GM19351 (cell line): ENCODE data around the gene INPP5B.

ENCODE experiments used
- ATAC-seq: cut with Tn5 transposase; IDR thresholded peaks from one replicate; pipeline ENCODE4 v1.9.1; 2021; ENCODE audit warnings: mild to moderate bottlenecking, moderate library complexity; ENCODE audit not compliant: unreplicated experiment

The INPP5B gene

DNA sequence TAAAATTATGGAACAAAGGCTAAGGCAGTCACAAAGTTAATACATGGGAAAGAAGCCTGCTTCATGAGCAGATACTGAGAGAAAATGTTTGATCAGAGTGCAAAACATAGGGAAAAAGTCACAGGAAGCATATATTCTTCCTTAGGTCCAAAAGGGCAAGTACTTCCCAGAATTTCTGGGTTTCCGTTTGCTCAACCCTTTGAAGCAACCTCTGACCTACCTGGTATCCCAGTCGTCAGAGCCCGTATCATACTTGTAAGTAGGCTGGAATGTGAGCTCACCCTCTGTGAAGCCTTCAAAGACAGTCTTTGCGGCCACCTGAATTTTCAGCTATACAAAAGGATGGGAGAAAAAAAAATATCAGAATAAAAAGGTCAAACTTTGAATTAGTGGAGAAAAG lies 67.0 kb downstream of the INPP5B start:
- no peak for ATAC-seq

DNA sequence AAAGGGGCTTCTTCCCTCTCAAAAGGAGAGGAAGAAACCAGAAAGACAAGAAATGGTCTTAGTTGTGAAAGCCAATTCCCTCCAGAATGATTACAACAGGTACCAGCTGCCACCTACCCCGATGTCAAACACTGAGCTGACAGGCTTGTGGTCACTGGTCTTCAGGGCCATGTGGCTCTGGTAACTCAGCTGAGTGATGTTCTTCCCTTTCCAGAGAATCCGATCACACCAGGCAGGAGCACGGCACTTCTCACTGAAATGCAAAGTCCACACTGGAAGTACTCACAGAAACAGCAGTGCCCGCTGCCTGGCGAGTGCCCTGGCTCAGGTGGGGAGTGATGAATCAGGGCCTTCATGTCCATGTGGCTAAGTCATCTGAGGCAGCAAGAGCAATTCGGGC lies 68.8 kb downstream of the INPP5B start:
- no peak for ATAC-seq

DNA sequence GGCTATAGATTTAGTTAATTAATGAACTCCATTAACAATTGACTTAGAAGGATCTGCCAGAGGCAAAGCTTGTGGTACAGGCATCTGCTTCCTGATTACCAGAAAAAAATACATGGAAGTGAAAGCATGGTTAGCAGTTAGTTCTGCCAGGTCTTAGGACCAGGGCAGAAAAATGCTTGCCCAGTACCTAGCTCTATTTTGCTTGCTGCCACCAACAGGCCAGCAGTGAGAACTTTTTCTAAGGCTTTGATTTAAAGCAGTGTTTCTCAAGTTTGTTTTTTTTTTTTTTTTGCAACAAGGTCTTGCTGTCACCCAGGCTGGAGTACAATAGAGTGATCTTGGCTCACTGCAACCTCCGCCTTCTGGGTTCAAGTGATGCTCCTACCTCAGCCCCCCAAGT lies 71.0 kb downstream of the INPP5B start:
- no peak for ATAC-seq

DNA sequence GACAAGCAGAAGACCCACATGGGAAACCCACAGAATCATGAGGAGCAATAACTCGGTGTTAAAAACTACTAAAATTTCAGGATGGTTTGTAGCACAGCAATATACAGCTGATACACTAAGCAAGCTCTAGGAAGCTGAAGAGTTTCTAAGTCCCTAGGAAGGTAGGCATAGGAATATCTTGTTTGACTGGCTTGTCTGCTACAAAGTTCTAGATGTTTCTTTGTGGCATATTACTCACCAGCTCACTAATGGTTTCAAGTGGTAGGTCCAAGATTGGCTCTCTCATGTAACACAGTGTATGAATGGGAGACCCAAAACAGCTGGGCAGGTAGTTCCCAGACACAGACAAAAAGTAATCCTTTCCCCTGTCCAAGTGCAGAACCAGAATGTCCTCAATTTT lies 74.2 kb downstream of the INPP5B start:
- no peak for ATAC-seq

DNA sequence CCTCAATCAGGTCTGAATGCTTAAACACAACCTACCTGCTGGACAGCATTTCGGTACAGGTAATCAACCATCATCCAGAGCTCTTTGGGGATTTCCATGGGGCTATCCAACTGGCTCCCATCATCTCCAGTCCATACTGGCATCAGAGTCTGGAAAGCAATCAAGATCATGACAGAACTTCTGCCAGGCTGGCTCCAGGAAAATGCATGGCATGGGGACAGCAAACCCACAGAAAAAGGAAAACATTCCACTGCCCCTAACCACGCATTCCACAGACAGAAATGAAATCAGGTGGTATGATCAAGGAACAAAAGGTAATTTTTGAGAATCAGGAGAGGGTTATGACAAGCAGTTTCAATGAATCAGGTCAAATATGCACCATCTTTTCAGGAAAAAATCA lies 78.4 kb downstream of the INPP5B start:
- ATAC-seq = no peak

DNA sequence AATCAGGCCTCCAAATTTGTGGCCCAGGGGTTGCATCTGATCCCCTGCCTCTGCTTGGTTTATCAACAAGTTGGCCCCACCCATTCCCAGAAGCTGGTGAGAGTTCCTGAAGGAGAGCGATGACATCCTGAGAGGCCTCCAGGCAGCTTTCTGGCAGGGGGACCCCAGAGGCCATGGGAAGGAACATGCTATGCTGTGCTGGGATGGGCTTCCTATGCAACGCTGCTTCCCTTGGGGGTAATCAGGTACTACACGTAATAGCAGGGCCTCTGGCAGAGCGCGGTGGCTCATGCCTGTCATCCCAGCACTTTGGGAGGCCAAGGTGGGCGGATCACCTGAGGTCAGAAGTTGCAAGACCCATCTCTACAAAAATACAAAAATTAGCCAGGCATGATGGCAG lies 79.1 kb downstream of the INPP5B start:
- no peak for ATAC-seq

DNA sequence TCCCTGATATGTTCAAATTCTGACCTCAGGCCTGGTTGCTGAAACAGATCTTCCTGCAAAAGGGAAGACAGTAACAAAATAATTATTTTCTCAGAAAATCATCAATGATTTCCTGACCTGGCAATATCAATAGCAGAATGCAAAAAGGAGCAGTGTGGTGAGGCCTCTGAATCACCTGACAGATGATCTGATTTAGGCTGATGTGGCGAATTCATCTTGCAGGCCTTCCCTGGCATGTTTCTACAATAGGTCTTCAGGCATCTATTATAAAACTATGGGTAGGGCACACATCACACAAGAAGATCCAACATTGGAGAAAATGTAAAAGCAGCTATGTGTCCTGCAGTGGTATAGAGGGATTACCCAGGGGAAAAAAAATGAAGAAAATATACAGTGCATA lies 80.4 kb downstream of the INPP5B start:
- no peak for ATAC-seq

DNA sequence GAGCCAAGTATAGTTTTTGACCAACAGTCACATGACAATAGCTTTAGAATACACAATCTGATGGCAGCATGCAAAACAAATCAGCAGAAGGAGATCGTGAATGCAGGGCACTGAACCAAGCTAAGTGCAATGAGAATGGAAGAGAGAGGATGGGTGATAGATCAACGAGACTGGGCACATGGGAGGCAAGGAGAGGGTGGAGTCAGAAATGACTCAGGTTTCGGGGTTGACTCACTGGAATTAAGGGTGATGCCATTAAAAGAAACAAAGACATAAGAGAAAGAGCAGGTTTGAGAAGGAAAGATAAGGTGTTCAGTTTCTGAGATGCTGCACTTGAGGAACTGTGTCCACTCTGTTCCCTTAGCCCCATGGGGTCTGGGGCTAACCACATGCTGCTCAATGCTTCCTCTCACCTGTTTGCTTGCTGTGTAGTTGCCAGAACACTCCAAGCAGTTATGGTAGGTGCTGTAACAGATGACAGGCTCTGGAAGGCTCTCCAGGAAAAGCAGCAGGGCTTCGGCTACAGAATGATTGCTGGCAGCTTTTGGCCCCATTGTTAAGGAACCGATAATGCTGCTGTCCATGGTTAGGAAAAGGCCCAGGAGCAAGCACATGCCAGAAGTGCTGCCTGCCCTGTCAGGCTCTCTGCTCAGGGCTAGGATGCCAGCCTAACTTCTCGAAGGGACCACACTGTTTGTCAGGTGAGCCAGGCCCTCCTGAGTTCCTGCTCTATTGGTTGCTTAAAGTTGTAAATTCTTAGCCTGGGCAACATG lies 81.3 kb downstream of the INPP5B start:
- ATAC-seq = no peak

DNA sequence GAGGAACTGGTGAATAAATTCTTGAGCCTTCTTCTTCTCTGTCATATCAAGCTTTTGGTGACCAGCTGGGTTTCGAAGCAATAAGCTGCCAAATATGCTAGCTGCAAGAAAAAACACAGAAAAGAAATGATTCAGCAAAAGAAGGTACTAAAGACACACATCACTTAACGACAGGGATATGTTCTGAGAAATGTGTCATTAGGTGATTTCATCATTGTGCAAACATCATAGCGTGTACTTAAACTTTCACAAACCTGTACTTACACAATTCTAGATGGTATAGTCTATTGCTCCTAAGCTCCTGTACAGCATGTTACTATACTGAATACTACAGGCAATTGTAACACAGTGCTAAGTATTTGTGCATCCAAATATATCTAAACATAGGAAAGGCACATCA lies 84.5 kb downstream of the INPP5B start:
- ATAC-seq = no peak

DNA sequence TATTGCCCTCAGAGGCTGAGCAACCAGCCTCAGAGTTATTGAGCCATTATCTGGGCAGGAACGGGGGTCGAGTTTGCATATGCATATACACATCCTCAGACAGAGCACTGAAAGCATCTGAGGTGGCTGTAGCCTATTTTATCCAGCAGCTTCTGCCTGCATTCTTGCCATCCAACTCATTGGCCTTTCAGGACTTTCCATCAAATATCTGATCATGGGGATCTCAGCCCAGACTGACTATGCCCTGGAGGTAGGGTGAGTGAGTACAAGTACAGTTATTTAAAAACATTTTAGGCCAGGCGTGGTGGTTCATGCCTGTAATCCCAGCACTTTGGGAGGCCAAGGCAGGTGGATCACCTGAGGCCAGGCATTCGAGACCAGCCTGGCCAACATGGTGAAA lies 85.7 kb downstream of the INPP5B start:
- ATAC-seq = no peak

DNA sequence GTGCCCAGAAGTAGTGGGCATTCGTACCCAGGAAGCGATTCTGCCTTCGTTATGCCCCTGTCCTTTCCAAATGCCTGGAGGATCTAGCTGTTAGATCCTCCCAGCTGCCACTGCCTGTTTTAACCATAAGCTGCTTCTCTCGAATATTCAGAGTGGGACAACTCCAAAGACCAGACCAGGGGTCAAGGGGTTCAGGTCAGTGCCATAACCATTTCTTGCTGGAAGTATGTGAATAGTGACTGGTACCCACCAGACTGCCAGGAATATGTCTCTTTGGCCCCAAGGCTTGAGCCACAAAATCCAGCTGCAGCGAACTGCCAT lies 86.5 kb downstream of the INPP5B start:
- ATAC-seq = no peak

DNA sequence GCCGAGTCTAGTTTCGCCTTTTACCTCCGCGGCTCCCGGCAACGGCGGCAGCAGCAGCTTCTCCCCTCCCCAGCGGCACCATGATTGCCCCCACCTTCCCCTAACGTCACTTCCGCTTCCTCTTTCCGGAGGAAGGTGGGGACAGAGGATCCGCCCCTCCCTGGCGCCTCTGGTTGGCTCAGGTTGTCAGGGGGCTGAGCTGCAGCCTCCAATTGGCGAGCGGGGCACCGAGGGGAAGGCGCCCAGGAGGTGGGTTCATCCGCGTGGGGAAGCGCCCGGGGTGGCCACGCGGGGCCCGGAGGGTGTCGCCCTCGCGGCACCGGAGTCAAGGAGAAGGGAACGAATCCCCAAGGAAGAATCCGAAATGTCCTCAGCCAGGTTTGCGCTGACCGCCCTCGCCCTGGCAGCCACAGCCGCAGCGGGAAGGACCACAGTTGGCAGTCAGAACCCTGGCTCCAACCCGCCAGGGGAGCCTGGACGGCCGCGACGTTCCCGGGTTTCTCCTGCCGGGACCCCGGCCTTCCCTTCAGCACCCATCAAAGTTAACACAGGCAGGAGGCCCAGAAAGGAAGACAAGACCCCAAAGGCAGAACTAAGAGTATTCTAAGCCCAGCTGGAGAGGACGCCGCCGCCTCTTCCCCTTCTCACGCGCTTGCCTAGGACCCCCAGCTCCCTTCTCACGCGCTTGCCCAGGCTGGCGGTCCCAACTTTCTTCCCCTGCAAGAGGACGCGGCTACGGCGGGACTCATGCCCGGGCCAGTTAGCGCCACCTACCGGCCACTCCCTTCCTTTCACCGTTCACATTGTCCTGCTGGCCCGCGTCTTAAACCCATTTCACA lies 87.1 kb downstream of the INPP5B start, which contains the start of gene MTF1:
TSS of gene MTF1 (minus strand) at position 86 of the 839 bp plus-strand sequence. CDS start 1,934 bp downstream, outside the sequence.
- peak; percentile 93 for ATAC-seq

DNA sequence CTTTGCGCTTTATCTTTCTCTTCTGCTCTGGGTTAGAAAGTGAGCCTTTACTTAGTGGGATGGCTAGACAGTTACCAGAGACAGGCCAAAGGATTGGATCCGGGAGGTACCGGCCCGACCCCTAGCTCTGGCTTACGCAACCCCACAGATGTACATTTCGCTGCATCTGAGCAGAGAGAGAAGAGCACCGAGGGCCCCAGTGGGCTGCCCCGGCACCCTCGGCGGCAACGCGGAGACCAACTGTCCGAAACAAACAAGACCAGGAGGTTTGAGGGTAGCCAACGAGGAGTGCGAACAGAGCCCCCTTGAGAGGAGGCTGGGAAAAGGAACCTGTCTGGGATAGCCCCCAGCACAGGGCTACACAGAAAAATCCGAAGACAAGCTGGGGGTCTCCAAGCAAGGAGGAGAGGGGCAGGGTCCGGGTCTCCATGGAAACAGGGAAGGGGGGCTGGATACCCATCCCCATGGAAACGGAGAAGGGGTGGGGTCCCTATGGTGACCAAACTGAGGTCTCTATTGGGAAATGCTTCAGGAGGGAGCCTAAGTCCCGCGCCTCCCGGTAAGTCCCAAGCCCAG lies 87.8 kb downstream of the INPP5B start:
- ATAC-seq = peak; percentile 22

DNA sequence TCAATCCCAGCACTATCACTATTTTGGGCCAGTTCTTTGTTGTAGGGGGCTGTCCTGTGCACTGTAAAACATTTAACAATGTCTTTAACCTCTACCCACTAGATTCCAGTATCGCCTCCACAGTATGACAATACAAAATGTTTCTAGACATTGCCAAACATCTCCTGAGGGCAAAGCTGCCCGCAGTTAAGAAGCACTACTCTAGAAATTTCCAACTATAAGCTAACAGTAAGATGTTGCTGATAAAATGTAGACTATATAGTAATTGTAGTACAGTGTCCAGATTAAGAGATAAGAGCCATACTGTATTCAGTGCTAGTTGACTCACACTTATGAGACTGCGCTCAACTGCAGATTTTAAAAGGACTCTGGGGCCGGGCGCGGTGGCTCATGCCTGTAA lies 92.4 kb downstream of the INPP5B start:
- ATAC-seq = no peak

DNA sequence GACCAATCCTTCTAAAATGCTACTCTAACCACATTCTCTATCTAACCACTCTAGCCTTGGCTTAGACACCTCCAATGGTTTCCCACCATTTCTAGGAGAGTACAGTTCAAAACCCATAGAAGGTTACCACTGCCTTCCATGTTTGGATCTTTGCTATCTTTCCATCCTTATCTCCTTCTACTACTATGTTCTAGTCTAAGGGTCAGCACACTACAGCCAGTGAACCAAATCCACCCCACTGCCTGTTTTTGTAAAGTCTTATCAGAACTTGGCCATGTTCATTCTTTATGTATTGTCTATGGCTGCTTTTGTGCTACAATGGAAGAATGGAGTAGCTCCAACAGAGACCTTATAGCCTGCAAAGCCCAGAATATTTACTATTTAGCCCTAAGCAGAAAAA lies 93.7 kb downstream of the INPP5B start:
- ATAC-seq = no peak

DNA sequence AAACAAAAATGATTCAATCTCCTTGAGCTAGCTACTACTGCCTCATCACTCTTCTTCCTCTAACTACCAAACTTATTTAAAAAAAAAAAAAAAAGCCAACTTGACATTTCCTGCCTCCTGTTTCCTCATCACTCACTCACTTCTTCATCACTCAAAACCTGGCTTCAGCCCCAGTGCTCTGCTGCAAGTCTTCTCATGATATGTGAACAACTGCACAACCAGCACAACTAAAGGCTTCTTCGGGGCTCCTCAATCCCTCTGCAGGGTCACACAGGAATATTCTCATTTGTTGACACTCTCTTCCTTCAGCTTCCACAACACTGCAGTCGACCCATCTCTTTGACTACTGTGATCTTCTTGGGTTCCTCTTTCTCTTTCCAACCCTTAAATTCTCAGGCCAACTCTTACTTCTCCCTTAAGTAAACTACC lies 95.1 kb downstream of the INPP5B start:
- no peak for ATAC-seq

DNA sequence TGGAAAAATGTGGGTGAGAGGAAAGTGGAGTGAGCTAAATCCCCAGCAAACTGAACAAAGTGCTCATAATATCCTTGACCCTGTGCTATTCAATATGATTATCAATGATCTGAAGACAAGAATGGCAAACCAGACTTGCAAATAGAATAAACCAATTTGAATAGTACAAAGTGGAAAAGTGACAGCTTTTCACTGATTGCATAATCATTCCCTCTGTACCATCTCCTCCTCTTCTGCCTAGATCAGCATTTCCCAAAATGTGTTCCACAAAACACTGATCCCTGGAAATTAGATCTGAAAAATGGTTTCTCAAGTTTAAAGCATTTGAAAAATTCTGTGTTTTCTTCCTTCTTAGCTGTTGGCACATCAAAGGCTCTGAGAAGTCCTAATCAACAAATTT lies 95.6 kb downstream of the INPP5B start:
- no peak for ATAC-seq

DNA sequence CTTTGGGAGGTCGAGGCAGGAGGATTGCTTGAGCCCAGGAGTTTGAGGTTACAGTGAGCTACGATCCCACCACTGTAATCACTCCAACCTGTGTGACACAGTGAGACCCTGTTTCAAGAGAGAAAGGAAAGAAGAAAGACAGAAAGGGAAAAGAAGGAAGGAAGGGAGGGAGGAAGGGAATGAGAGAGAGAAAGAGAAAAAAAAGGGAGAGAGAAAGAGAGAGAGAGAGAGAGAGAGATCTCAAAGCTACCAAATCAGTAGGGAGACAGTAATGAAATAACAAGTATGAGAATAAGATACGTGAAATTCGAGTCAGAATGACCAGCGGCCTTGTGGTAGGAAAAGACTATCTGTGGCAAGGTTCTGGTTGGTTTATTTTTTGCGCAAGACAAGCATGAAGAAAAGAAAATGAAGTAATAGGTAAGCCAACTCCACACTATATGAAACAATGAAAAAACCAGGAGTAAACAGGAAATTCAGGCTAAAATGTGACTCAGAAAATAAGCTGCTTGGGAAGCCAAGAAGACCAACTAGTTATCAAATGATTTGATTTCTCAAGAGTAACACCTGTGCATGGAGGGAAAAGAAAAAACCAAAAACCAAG lies 96.4 kb downstream of the INPP5B start:
- no peak for ATAC-seq

DNA sequence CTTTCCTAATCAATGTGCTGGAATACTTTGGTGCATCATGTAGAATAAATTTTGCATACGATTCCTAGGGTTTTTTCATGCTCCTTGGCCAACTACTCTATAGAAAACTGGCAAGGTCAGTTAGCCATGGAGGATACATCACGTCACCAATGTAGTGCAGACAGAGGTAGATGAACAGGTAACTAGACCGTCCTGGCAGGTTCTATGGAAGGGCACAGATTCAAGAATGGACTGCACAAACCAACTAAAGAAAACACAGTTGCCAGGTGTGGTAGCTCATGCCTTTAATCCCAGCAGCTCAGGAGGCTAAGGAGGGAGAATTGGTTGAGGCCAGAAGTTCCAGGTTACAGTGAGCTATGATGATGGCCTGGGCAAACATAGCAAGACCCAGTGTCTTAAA lies 97.4 kb downstream of the INPP5B start:
- ATAC-seq = no peak

DNA sequence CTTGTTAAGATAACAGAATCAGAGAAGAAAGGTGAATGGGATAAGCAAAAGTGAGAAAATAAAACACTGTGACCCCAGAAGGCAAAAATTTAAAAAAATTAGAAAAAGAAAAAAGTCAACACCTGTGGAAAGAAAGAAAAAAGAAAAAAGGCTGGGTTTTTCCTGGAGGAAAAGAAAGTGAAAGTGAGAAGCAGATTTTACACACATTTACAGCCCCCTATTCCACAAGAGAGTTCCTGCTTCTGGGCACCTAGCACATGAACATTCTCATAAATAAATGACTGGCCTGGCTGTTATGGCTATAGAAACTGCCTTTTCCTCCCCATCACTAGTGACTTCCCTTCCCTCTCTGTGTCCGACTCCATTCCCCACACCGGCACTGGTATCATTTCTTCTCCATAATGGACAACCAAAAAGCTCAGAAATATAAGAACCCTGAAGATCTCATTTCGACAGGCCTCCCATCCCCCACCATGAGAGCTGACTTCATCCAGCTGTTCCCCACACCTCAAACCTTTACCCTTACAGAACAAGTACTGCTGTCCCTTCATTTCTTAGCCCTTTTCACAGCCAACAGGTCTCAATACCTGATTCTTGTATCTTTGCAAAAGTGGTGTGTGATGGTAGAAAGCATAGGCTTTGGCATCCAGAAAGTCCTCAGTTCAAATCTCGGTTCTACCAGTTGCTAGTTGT lies 100.1 kb downstream of the INPP5B start:
- no peak for ATAC-seq

DNA sequence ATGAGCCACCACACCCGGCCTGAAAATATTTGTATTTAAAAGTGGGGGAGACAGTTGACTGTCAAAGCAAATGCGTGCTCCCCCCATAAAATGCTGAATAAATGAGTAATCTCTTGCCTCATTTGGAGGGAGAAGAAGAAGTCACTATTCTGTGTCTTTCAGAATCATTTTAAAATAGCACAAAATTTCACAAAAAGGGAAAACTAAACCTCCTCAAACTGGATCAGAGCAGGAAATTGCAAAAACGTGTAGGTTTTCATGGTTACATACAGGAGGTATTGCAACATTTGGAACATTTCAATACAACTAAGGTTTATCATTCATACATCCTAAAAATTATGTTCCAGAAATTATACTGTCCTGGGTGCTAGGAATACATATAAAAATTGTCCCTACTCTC lies 101.1 kb downstream of the INPP5B start:
- no peak for ATAC-seq
